Stimulated activated CD4-positive, alpha-beta T cell treated with anti-CD3 and anti-CD28 coated beads, Interleukin-2, amount 100 ng/mL, for 48 hours (primary cell): ENCODE data around the gene DIP2A.

Experiments
- DNase-seq, 2 donors: peaks; one replicate each; pipeline ENCODE4 v3.0.0-alpha.2; 2020

Gene DIP2A, protein sequence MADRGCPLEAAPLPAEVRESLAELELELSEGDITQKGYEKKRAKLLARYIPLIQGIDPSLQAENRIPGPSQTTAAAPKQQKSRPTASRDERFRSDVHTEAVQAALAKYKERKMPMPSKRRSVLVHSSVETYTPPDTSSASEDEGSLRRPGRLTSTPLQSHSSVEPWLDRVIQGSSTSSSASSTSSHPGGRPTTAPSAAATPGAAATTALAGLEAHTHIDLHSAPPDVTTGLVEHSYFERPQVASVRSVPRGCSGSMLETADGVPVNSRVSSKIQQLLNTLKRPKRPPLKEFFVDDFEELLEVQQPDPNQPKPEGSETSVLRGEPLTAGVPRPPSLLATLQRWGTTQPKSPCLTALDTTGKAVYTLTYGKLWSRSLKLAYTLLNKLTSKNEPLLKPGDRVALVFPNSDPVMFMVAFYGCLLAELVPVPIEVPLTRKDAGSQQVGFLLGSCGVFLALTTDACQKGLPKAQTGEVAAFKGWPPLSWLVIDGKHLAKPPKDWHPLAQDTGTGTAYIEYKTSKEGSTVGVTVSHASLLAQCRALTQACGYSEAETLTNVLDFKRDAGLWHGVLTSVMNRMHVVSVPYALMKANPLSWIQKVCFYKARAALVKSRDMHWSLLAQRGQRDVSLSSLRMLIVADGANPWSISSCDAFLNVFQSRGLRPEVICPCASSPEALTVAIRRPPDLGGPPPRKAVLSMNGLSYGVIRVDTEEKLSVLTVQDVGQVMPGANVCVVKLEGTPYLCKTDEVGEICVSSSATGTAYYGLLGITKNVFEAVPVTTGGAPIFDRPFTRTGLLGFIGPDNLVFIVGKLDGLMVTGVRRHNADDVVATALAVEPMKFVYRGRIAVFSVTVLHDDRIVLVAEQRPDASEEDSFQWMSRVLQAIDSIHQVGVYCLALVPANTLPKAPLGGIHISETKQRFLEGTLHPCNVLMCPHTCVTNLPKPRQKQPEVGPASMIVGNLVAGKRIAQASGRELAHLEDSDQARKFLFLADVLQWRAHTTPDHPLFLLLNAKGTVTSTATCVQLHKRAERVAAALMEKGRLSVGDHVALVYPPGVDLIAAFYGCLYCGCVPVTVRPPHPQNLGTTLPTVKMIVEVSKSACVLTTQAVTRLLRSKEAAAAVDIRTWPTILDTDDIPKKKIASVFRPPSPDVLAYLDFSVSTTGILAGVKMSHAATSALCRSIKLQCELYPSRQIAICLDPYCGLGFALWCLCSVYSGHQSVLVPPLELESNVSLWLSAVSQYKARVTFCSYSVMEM (N-terminal part only)

DNA sequence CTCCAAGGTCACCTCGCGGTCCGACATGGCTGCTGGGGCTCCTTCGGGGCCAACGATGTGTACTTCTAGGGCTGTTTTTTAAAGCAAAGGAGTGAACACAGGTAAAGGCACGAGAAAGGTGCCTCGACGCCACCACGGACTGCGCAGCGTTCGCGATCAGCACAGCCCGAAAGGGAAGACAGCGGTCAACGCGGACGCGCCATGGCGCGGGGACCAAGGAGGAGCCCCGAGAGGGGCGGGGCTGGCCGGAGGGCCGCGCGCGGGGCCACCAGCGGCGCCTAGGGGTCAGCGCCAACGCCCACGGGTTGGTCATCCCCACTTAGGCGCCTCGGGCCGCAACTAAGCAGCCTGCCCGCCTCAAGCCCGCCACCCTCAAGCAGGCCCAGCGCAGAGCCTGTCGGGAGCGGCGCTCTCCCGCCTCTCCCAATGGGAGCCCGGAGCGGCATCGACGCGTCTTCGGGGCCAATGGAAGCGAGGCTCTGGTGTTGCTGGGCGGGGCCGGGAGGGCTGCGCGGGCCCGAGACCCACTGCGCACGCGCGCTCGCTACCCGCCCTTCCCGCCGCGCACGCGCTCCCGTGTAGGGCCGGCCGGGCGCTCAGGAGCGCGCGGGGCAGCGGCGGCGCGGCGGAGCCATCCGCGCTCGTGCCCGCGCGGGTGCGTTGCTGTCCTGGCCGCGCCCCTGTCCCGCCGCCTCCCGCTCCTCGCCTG, at the start of gene DIP2A:
TSS of gene DIP2A (plus strand) at position 577 of the 709 bp plus-strand sequence. CDS start 241 bp downstream, outside the sequence.
- peak; percentile 86 to 89 for DNase-seq

DNA sequence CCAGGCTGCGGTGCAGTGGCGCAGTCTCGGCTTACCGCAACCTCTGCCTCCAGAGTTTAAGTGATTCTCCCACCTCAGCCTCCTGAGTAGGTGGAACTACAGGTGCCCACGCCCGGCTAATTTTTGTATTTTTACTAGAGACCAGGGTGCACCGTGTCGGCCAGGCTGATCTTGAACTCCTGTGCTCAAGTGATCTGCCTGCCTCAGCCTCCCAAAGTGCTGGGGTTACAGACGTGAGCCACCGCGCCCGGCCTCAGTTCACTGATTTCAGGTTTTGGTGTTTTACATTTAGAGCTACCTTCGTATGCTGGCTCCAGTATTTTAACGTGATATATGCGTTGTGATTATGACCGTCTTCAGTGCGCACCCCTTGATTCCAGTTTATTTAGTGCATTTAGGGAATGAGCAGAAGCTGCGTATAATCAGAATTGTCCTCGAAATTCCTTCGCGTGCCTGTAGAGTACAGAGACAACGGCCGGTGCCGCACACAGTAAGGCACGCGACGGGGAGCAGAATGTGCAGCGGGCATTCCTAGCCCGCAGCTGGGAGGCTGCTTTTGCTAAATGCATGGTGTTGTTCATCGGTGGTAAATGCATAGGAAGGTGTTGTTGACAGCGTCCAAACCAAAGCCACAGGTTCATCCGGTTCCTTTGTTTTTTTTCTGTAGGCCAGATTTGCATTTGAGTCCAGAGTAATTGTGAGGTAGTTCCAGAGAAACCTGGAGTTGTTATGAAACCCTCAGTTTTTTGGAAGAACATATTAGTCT, 48.9 kb upstream of the DIP2A start:
- no peak for DNase-seq

DNA sequence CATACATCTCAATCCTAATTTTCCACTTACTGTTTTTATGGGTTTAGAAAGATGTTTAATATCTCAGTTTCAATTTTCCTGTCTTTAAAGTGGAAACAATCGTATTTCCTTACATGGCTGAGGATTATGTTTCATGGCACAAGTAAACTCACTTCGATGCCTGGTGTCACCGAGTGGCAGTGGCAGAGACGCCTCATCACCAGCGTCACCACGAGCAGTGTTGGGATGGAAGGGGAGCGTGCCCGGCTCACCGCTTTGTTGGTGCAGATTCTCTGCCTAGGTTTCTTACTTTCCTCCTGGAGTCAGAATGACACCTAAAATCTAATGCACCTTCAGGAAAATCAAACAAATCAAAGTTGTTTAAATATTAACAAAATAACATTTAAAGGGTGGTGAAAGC, 48.2 kb upstream of the DIP2A start:
- DNase-seq: no peak

DNA sequence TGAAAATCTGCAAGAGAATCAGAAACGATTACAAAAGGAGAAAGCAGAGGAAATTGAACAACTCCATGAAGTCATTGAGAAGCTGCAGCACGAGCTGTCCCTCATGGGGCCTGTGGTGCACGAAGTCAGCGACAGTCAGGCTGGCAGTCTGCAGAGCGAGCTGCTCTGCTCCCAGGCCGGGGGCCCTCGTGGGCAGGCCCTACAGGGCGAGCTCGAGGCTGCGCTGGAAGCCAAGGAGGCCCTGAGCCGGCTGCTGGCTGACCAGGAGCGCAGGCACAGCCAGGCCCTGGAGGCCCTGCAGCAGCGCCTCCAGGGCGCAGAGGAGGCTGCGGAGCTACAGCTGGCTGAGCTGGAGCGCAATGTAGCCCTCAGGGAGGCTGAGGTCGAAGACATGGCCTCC, 47.5 kb upstream of the DIP2A start:
- DNase-seq: no peak

DNA sequence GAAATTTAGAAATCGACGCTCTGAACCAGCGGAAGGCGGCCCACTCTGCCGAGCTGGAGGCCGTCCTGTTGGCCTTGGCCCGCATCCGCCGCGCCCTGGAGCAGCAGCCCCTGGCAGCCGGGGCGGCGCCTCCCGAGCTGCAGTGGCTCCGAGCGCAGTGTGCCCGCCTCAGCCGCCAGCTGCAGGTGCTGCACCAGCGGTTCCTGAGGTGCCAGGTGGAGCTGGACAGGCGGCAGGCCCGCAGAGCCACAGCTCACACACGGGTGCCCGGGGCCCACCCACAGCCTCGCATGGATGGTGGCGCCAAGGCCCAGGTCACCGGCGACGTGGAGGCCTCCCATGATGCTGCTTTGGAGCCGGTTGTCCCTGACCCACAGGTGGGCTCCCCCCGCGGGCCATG, 47.0 kb upstream of the DIP2A start:
- DNase-seq: no peak

DNA sequence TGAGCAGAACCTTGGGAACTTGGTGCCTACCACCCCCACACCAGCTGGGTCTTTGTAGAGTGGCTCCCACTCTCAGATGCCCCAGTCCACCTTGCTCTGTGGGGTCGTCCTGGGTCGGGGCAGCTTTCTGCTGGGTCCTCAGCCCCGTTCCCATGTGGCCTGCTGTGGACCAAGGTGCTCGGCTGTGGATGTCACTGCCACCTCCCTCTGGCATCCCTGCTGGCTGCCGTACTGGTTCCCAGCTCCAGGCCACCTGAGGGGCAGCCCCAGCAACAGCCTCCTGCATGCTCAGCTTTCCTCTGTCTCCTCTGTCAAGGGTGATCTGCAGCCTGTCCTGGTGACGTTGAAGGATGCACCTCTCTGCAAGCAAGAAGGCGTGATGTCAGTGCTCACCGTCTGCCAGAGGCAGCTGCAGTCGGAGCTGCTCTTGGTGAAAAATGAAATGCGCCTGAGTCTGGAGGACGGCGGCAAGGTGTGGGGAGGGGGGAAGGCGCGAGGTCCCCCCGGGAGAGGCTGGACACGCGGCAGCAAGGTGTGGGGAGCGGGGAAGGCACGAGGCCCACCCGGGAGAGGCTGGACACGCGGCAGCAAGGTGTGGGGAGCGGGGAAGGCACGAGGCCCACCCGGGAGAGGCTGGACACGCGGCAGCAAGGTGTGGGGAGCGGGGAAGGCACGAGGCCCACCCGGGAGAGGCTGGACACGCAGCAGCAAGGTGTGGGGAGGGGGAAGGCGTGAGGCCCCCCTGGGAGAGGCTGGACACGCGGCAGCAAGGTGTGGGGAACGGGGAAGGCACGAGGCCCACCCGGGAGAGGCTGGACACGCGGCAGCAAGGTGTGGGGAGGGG, 45.9 kb upstream of the DIP2A start:
- DNase-seq: no peak

DNA sequence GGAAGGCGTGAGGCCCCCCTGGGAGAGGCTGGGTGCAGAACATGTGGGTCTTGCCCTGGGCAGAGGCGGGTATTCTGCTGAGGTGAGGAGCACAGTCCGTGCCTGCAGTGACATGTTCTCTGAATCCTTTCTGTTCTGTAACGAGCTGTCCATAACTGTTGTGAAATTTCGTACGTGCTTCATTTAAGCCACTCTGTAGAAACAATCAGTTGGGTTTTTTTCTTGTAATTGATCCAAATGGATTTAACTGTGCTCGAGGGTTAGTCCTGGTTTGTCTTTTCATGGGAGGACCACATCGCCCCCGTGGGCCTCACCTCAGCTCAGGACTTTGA, 45.4 kb upstream of the DIP2A start:
- no peak for DNase-seq

DNA sequence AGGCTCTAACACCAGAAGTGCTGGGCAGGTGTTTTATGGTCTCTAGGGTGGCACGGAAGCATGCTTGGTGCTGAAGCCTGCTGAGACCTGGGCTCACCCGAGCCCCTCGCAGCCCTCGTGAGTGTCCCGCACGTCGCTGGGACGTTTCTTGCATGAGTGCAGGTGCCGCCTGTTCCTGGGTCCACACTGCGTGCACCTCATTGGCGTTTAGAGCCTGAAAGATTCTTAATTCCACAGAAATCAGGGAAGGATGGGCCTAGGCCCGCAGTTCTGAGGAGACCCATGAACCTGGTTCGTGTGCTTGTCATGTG, 43.8 kb upstream of the DIP2A start:
- no peak for DNase-seq

DNA sequence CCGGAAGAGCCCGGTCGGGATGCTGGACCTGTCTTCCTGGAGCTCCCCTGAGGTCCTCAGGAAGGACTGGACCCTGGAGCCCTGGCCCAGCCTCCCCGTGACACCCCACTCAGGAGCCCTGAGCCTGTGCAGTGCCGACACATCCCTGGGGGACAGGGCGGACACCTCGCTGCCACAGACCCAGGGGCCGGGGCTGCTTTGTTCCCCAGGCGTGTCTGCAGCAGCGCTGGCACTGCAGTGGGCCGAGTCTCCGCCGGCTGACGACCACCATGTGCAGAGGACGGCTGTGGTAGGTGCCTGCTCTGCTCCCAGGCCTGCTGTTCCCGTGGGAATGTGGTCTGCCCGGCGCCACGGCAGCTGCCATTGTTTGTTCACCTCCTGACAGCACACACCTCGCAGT, 42.1 kb upstream of the DIP2A start:
- DNase-seq: no peak

DNA sequence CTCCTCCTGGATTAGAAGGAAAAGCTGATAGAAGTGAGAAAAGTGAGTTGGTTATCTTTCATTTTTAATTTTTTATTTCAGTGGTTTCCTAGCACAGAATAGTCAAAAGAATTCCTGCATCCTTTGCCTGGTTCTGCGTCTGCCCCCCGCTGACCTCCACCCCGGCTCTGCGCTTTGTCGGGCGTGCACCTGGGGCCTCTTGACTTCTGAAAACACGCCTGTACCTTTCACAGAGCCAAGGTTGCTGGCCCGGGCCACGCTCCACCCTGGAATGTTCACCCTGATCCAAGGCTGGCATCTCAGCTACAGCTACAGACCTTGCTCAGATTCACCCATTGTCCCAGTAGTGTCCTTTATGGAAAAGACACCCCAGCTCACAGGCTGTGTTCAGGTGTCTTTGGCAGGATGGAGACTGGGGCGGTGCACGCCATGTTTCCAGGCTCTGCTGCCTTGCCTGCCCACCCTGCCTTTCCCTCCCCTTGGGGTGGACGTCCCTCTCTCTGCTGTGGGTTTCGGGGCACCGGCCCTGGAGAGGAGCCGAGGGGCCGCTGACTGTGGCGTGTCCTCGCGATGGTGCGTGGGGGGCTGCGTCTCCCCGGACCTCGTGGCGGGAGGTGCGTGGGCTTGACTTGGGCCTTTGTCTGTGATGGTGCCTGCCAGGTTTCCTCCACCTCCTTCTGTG, 40.3 kb upstream of the DIP2A start:
- no peak for DNase-seq

DNA sequence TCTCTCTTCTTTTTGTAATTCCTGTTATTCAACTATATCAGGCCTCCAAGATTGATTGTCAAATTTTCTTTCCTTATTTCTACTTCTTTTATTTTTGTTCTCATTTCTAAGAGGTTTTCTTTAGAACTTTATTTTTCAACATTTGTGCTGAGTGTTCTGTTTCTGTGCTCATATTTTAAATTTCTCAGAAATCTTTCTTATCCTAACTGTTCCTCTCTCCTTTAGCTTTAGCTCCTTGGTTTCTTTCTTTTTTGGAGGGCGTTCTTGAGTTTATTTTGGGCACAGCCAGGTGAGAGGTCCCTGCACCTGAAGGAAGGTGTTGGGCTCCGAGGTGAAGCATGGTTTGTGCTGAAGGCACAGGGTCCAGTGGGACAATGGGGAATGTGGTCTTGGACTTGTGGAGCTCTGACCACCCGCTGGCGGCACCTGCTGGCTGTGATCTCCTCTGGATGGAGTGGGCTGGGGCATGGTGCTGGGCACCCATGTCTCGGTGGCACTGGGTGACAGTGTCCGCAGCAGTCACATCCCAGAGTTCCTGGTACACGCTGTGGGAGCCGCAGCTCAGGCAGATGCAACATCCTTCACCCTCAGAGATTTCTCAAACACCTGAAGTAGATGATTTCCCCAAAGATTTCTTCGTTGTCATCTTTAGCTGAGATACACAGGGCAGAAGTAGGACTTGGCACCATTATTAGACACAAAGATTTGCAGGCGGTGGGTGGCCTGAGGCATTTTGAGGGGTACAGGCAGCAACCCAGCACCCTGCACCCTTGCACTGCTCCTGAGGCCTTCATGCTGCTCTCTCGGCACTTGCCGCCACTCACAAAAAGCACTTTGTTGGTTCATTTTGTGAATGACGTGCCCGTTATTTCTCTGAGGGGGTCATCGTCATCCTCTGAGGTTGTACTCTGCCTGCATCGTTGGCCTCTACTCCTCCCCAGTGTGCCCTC, 38.2 kb upstream of the DIP2A start:
- no peak for DNase-seq

DNA sequence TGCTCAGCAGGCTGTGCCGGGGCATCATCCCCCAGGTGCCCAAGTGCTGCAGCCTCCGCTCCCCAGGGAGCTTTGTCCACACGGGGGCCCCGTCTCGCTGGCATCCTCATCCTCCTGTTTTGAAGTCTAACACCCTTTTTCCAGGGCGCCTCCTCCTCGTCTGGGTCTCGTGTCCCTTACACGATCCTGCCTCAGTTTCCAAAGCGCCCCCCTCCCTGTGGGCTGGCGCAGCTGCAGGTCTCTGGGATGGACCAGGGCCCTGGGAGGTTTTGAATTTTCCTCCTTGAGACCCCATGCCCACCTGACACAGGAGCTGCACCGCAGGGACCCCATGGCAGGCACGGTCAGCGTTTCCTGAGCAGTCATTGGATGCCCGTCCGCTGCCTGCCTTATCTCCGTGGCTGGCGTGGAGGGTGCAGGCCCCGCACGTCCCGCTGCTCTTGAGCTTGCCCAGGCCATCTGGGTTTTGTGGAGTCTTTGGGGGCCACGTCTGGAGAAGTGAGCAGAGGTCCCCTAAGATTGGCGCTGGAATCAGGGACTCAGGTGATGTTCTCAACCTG, 37.4 kb upstream of the DIP2A start:
- DNase-seq: no peak

DNA sequence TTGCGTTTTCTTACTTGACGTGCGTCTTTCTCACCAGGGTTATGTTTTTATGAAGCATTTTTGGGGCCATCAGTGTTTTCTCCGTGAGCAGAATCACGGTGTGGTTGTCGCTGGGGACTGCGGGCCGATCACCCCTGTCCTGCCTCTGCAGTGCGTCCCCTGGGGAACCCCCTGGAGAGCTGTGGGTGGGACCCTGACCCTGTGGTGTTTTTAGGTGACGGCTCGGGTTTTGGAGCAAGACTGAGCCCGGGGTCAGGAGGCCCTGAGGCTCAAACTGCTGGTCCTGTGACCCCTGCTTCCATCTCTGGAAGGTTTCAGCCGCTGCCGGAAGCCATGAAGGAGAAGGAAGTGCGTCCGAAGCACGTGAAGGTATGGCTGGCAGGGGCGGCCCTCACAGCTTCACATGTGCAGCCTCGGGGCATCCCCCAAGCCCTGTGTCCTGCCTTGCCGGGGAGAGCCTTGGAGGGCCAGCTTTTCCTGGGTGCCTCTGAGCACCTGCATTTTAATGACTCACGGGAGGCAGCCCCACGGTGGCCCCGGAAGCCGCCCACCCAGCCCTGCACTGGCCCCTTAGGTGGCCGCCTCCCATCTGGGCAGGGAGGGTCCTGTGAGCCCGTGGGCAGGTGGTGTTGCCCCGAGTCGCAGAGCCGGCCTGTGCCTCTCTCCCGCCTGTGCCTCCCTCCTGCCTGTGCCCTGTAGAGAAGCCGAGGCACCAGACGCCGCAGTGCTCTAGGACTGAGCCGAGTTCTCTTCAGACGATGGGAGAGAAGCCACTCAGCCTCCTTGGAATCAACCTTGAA, 36.7 kb upstream of the DIP2A start:
- no peak for DNase-seq

DNA sequence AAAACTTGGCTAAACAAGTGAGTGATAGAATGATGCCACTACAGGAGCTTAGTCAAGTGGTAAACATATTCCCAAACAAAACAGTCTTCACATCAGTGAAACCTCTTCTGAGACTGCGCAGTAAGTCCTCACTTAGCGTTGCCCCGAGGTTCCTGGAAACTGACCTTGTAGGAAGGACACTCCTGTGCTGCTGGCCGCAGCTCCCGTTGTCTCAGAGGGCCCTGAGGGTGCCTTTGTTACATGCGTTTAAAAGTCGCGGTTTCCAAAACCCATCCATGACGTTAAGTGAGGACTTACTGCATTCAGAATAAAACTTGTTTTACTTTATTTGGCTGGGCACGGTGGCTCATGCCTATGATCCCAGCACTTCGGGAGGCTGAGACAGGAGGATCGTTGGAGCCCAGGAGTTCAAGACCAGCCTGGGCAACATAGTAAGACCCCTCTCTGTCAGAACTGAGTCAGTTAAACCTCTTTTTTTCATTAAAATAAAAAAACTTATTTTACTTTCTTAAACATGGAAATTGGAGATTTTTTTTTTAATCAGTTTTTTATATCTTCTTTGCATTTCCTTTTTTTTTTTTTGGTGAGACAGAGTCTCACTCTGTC, 36.0 kb upstream of the DIP2A start:
- no peak for DNase-seq

DNA sequence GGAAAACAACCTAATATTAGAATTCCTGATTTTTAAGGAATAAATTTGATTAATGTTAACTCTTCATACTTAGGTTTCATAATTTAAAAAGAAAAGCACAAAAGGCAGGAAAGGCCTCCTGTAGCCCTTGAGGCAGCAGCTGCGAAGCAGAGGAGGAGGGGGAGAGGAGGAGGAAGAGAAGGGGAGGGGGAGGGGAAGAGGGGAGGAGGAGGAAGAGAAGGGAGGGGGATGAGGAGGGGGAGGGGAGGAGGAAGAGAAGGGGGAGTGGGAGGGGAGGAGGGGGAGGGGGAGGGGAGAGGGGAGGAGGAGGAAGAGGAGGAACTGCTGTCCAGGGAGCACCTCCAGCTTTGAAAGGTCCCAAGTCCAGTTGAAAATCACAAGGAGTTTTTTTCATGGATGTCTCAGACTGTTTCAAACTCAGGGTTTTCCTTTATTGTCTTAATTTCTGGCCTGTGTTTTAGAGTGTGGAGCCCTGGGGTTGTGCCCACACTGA, 35.1 kb upstream of the DIP2A start:
- DNase-seq: no peak

DNA sequence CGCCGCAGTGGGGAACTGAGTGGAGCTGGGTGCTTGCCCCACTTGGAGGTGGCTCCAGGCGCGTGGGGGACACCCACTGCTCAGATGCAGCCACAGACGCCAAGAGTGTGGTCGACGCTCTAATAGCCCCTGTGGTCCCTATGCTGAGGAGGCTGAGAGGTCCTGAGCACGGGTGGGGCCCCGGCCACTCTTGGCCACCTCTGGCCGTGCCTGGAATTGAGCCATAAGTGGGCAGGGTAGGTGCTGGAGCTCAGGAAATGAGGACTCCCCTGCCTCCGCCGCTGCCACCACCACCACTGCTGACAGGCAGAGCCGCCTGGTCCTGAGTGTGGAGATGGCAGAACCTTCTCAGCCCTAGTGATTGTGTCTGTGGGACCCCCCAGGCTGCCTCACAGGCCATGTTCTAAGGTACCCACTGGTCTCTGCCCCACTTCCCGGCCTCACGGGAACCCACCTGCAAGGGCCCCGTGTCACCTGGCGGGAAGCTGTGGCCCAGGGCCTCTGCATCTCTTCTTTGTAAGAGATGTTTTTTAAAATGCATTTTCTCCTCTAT, 34.6 kb upstream of the DIP2A start:
- no peak for DNase-seq

DNA sequence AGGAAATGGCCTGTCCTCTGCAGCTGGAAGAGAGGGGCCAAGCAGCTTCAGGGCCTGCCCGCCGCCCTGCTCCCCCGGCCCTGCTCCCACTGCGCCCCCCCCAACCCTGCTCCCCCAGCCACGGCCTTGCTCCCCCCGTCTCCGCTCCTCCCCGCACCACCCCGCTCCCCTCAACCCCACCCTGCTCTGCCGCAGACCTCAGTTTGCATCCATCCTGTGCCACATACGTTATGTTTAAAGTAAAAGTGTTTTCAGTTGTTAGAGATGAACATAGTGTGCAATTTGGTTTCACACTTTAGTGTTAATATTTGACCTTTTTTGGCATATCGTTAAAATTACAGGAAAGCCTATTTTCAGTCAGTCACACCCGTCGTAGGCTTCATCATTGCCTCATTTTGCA, 34.1 kb upstream of the DIP2A start:
- no peak for DNase-seq
